Measurements from ENCODE around the gene ACOT11. TPM values are rescaled to one million over a fixed set of nuclear protein-coding genes. Genes with fewer than 3 reads are reported as not detected.

The ACOT11 gene
- total RNA-seq, 4 donors from 2014 or later = 6.9 to 19.1 (median 13.4) TPM

DNA sequence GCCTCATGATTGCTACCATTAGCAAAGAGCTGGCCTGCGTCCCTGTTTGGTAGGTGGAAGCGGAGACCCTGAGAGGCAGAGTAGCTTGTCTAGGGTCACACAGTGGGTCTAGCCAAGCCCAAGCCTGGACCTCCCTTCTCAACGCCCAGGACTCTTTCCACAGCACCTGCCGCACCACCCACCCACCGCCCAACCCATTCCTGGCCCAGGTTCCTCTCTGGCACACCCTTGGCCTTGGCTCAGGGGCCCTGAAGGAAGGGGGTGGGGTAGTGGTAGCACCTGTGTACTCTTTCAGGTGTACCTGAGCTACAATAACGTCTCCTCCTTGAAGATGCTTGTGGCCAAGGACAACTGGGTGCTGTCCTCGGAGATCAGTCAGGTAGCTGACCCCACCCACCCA lies 56.0 kb downstream of the ACOT11 start:
- Histone ChIP-seq H3K9me3 (no peaks in the 10 kb centered on the region), H3K4me3 (no peak overlapping the region), H3K4me1 (no peaks in the 10 kb centered on the region), H3K27me3 (no peaks in the 10 kb centered on the region), H3K27ac (replicated peaks in 1 of 4) (no peak overlapping the region), H3K36me3 (peaks cover 10 to 97% (median 79%) of the 10 kb centered on the region in 4 donors)
- intact Hi-C loops (cut with DNase I) = no loop called here
- TF ChIP-seq, protein P1, sequence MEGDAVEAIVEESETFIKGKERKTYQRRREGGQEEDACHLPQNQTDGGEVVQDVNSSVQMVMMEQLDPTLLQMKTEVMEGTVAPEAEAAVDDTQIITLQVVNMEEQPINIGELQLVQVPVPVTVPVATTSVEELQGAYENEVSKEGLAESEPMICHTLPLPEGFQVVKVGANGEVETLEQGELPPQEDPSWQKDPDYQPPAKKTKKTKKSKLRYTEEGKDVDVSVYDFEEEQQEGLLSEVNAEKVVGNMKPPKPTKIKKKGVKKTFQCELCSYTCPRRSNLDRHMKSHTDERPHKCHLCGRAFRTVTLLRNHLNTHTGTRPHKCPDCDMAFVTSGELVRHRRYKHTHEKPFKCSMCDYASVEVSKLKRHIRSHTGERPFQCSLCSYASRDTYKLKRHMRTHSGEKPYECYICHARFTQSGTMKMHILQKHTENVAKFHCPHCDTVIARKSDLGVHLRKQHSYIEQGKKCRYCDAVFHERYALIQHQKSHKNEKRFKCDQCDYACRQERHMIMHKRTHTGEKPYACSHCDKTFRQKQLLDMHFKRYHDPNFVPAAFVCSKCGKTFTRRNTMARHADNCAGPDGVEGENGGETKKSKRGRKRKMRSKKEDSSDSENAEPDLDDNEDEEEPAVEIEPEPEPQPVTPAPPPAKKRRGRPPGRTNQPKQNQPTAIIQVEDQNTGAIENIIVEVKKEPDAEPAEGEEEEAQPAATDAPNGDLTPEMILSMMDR (IDR thresholded peaks at IDR 0.05) = no peak
- TF ChIP-seq POLR2A (IDR thresholded peaks at IDR 0.05; ENCODE audit: low read depth) = no peak
- TF ChIP-seq POLR2AphosphoS5 (IDR thresholded peaks at IDR 0.05) = no peak
- no peak for TF ChIP-seq EP300 (IDR thresholded peaks at IDR 0.05)
- WGBS = 88% methylated on average over 2 of the region's 7 CpGs
- DNase-seq (ENCODE audit: extremely low spot score) = no peak

GRCh38 chr1:54604572-54605370 lies 56.7 kb downstream of the ACOT11 start:
- peaks cover 10 to 98% (median 78%) of the 10 kb centered on the region in 4 donors for H3K36me3 ChIP-seq

GRCh38 chr1:54606096-54606989 lies 58.3 kb downstream of the ACOT11 start:
- Histone ChIP-seq H3K4me3 (no peak overlapping the region), H3K36me3 (peaks cover 0 to 95% (median 79%) of the 10 kb centered on the region in 4 donors), H3K4me1 (no peaks in the 10 kb centered on the region), H3K27me3 (no peaks in the 10 kb centered on the region), H3K9me3 (no peaks in the 10 kb centered on the region), H3K27ac (replicated peaks in 1 of 4) (no peak overlapping the region)
- intact Hi-C loops (cut with DNase I) = no loop called here
- DNase-seq (ENCODE audit: extremely low spot score) = no peak
- TF ChIP-seq POLR2AphosphoS5 (IDR thresholded peaks at IDR 0.05) (no peak), EP300 (IDR thresholded peaks at IDR 0.05) (no peak), POLR2A (IDR thresholded peaks at IDR 0.05; ENCODE audit: low read depth) (no peak)
- TF ChIP-seq, protein P1 (IDR thresholded peaks at IDR 0.05) = no peak
- 92% methylated on average over 9 of the region's 9 CpGs for WGBS

More at GRCh38 chr1:54604572-54605370, 56.7 kb downstream of the ACOT11 start:
- Histone ChIP-seq H3K9me3 (no peaks in the 10 kb centered on the region), H3K27me3 (no peaks in the 10 kb centered on the region), H3K4me3 (no peak overlapping the region), H3K27ac (replicated peaks in 1 of 4) (no peak overlapping the region), H3K4me1 (no peaks in the 10 kb centered on the region)
- intact Hi-C loops (cut with DNase I) = no loop called here
- DNase-seq (ENCODE audit: extremely low spot score) = no peak
- 75% methylated on average over 9 of the region's 13 CpGs for WGBS
- TF ChIP-seq POLR2A (IDR thresholded peaks at IDR 0.05; ENCODE audit: low read depth) = no peak
- TF ChIP-seq EP300 (IDR thresholded peaks at IDR 0.05) = no peak
- TF ChIP-seq POLR2AphosphoS5 (IDR thresholded peaks at IDR 0.05) = no peak
- TF ChIP-seq, protein P1 (IDR thresholded peaks at IDR 0.05) = no peak

- Histone ChIP-seq H3K4me3 (no peak overlapping the region), H3K4me1 (no peaks in the 10 kb centered on the region), H3K36me3 (peaks cover 0 to 88% (median 74%) of the 10 kb centered on the region in 4 donors), H3K27ac (replicated peaks in 1 of 4) (no peak overlapping the region), H3K27me3 (no peaks in the 10 kb centered on the region), H3K9me3 (no peaks in the 10 kb centered on the region)
- 100% methylated on average over 1 of the region's 13 CpGs for WGBS
- intact Hi-C loops (cut with DNase I) = no loop called here
- TF ChIP-seq POLR2A (IDR thresholded peaks at IDR 0.05; ENCODE audit: low read depth) (no peak), POLR2AphosphoS5 (IDR thresholded peaks at IDR 0.05) (no peak), EP300 (IDR thresholded peaks at IDR 0.05) (no peak)
- TF ChIP-seq, protein P1 (IDR thresholded peaks at IDR 0.05) = no peak
- no peak for DNase-seq (ENCODE audit: extremely low spot score)
These were observed 58.9 kb downstream of the ACOT11 start for GRCh38 chr1:54606990-54607325.
